SK-N-MC (cell line): ENCODE results near the gene MRPL30.
"Not testable (repeated sequence)": the region's sequence is repeated elsewhere in the genome, so short reads cannot be mapped to it uniquely, and the experiment has no call there.

Experiments used
- DNase-seq: peaks from one replicate; pipeline ENCODE4 v3.0.0-alpha.2; 2011; ENCODE audit warnings: low read depth, low spot score
- H3K27ac ChIP-seq: fragments of 200-600 bp; sonication (generic); 2 replicates; pipeline ENCODE4 v1.5.1; 2016; ENCODE audit warnings: mixed run types
- H3K36me3 ChIP-seq: fragments of 200-600 bp; sonication (generic); 2 replicates; pipeline ENCODE4 v1.6.1; 2017; ENCODE audit warnings: antibody characterized with exemption, low read length, mixed read lengths; ENCODE audit not compliant: insufficient read depth
- H3K4me3 ChIP-seq: fragments of 200-600 bp; sonication (generic); 2 replicates; pipeline ENCODE4 v1.5.1; 2016
- H3K9ac ChIP-seq: fragments of 200-600 bp; sonication (generic); 2 replicates; pipeline ENCODE4 v1.8.0; 2017; ENCODE audit warnings: mixed run types, mixed read lengths; ENCODE audit not compliant: insufficient read length
- H3K9me3 ChIP-seq: fragments of 200-600 bp; sonication (generic); 2 replicates; pipeline ENCODE4 v1.6.1; 2017; ENCODE audit warnings: low read depth, mild to moderate bottlenecking, antibody characterized with exemption, low read length, moderate library complexity, mixed read lengths
- EZH2 ChIP-seq: fragments of 200-600 bp; sonication (generic); IDR thresholded peaks from one replicate; pipeline ENCODE4 v1.6.1; 2017; ENCODE audit warnings: antibody characterized with exemption
- FOXP2 ChIP-seq: optimal IDR thresholded peaks from 2 replicates; pipeline ENCODE3; 2011; ENCODE audit warnings: mild to moderate bottlenecking, moderate library complexity; ENCODE audit not compliant: insufficient read depth; ENCODE audit errors: extremely low read length, control extremely low read depth
- POLR2AphosphoS5 ChIP-seq: IDR thresholded peaks from 2 replicates; pipeline ENCODE4 v1.6.1; 2012; ENCODE audit warnings: mild to moderate bottlenecking, low read depth, low read length, borderline replicate concordance

MRPL30 gene

GRCh38 chr2:99198103-99198841 lies 17.3 kb downstream of the MRPL30 start:
- Histone ChIP-seq H3K36me3 (peaks cover 37% of the 10 kb centered on the region), H3K4me3 (no peak overlapping the region), H3K9ac (no peak overlapping the region), H3K27ac (no peak overlapping the region), H3K9me3 (no peaks in the 10 kb centered on the region)
- no peak for DNase-seq
- TF ChIP-seq FOXP2 (no peak), POLR2AphosphoS5 (no peak), EZH2 (no peak)

GRCh38 chr2:99200076-99200800 lies 19.3 kb downstream of the MRPL30 start:
- Histone ChIP-seq H3K4me3 (no peak overlapping the region), H3K27ac (no peak overlapping the region), H3K9me3 (no peaks in the 10 kb centered on the region), H3K9ac (no peak overlapping the region), H3K36me3 (peaks cover 32% of the 10 kb centered on the region)
- DNase-seq = no peak
- no peak for TF ChIP-seq FOXP2
- TF ChIP-seq EZH2 = no peak
- no peak for TF ChIP-seq POLR2AphosphoS5

- H3K9me3 ChIP-seq = no peaks in the 10 kb centered on the region
- TF ChIP-seq FOXP2 (no peak), POLR2AphosphoS5 (no peak), EZH2 (no peak)
Observed at GRCh38 chr2:99201959-99202678, 21.1 kb downstream of the MRPL30 start.

GRCh38 chr2:99205491-99205890 lies 24.5 kb downstream of the MRPL30 start:
- Histone ChIP-seq H3K9me3 (no peaks in the 10 kb centered on the region), H3K4me3 (no peak overlapping the region), H3K9ac (no peak overlapping the region), H3K27ac (no peak overlapping the region), H3K36me3 (no peaks in the 10 kb centered on the region)
- TF ChIP-seq POLR2AphosphoS5 (no peak), EZH2 (no peak), FOXP2 (no peak)
- no peak for DNase-seq

More at GRCh38 chr2:99201959-99202678, 21.1 kb downstream of the MRPL30 start:
- no peak overlapping the region for H3K27ac ChIP-seq
- H3K36me3 ChIP-seq = peaks cover 13% of the 10 kb centered on the region; the same call in 1 of the 2 replicates
- H3K9ac ChIP-seq = no peak overlapping the region
- no peak overlapping the region for H3K4me3 ChIP-seq
- DNase-seq = no peak

- Histone ChIP-seq H3K4me3 (no peak overlapping the region), H3K9ac (no peak overlapping the region), H3K9me3 (no peaks in the 10 kb centered on the region), H3K36me3 (no peaks in the 10 kb centered on the region), H3K27ac (no peak overlapping the region)
- TF ChIP-seq EZH2 = no peak
- no peak for TF ChIP-seq FOXP2
- no peak for TF ChIP-seq POLR2AphosphoS5
- DNase-seq = no peak
Observed at GRCh38 chr2:99216096-99216495, 35.1 kb downstream of the MRPL30 start.

- Histone ChIP-seq H3K27ac (no peak overlapping the region), H3K36me3 (no peaks in the 10 kb centered on the region), H3K9me3 (no peaks in the 10 kb centered on the region), H3K9ac (no peak overlapping the region), H3K4me3 (no peak overlapping the region)
- DNase-seq = no peak
- no peak for TF ChIP-seq FOXP2
- no peak for TF ChIP-seq EZH2
- no peak for TF ChIP-seq POLR2AphosphoS5
Observed at GRCh38 chr2:99217929-99218501, 37.0 kb downstream of the MRPL30 start.

GRCh38 chr2:99233177-99233576 lies 52.2 kb downstream of the MRPL30 start:
- H3K36me3 ChIP-seq, H3K9ac ChIP-seq, H3K9me3 ChIP-seq, H3K4me3 ChIP-seq, H3K27ac ChIP-seq, DNase-seq: not testable (repeated sequence)

GRCh38 chr2:99238599-99238998 lies 57.6 kb downstream of the MRPL30 start:
- no peak for DNase-seq
- Histone ChIP-seq H3K9me3 (no peaks in the 10 kb centered on the region), H3K4me3 (no peak overlapping the region), H3K36me3 (no peaks in the 10 kb centered on the region), H3K27ac (no peak overlapping the region), H3K9ac (no peak overlapping the region)
- TF ChIP-seq EZH2 (no peak), POLR2AphosphoS5 (no peak)
